SK-N-SH (cell line): Measurements from ENCODE around the gene RAVER2. TPM values are rescaled to one million over a fixed set of nuclear protein-coding genes. Genes with fewer than 3 reads are reported as not detected.

Source experiments
- CTCF ChIA-PET: fragments of 300-600, 350-600 bp; formaldehyde crosslinking; extraction: SDS; loops from one replicate; lab custom pipeline; 2021; lab: Yijun Ruan, JAX
- POLR2A ChIA-PET: fragments of 350-600 bp; sonication (Branson Sonifier 250); formaldehyde crosslinking; extraction: SDS; loops from one replicate; lab custom pipeline; 2020; ENCODE audit warnings: antibody characterized with exemption, inconsistent platforms; lab: Yijun Ruan, JAX
- DNase-seq: peaks from one replicate; pipeline ENCODE4 v3.0.0; 2012
- H2AFZ ChIP-seq: fragments of 200-600 bp; sonication (generic); 2 replicates; pipeline ENCODE4 v1.8.1; 2016; ENCODE audit warnings: antibody characterized with exemption, mild to moderate bottlenecking, low read depth
- H3F3A ChIP-seq: fragments of 200-600 bp; sonication (generic); replicated peaks from 2 replicates; pipeline ENCODE3; 2016; ENCODE audit warnings: antibody characterized with exemption, mild to moderate bottlenecking; ENCODE audit not compliant: insufficient read depth
- H3K27ac ChIP-seq, 2 experiments: fragments of 200-500 bp in 1 of 2; fragments of 200-600 bp in 1 of 2; sonication (Bioruptor generic) in 1 of 2; sonication (generic), shearing (Covaris generic) in 1 of 2; 2 replicates each; pipeline versions ENCODE4 v1.5.1 to v1.6.1; 2014 to 2016; ENCODE audit warnings: low read depth in 2 of 2, inconsistent platforms in 1 of 2, low read length in 1 of 2, mild to moderate bottlenecking in 1 of 2, mixed read lengths in 1 of 2
- H3K27me3 ChIP-seq: fragments of 200-600 bp; sonication (generic), shearing (Covaris generic); 2 replicates; pipeline ENCODE4 v1.6.1; 2016; ENCODE audit warnings: mixed run types; ENCODE audit not compliant: insufficient read depth
- H3K36me3 ChIP-seq, 2 experiments: fragments of 200-500 bp in 1 of 2; fragments of 200-600 bp in 1 of 2; sonication (Bioruptor generic) in 1 of 2; sonication (generic) in 1 of 2; replicated peaks in 1 of 2; 2 replicates each; pipeline versions ENCODE3 to v1.5.1; 2014 to 2016; ENCODE audit warnings: low read length in 1 of 2, mild to moderate bottlenecking in 1 of 2; ENCODE audit not compliant: insufficient read depth in 2 of 2, control insufficient read depth in 1 of 2
- H3K4me1 ChIP-seq, 2 experiments: fragments of 200-500 bp in 1 of 2; fragments of 200-600 bp in 1 of 2; sonication (Bioruptor generic) in 1 of 2; sonication (generic), shearing (Covaris generic) in 1 of 2; 2 replicates each; pipeline versions ENCODE4 v1.5.1 to v1.6.1; 2014 to 2016; ENCODE audit warnings: low read depth in 1 of 2, low read length in 1 of 2, mixed run types in 1 of 2; ENCODE audit not compliant: insufficient read depth in 2 of 2, control insufficient read depth in 1 of 2
- H3K4me2 ChIP-seq: fragments of 200-600 bp; sonication (generic), shearing (Covaris generic); 2 replicates; pipeline ENCODE4 v1.6.1; 2017; ENCODE audit warnings: mixed run types
- H3K4me3 ChIP-seq, 2 experiments: fragments of 200-500 bp in 1 of 2; fragments of 200-600 bp in 1 of 2; sonication (Bioruptor generic) in 1 of 2; sonication (generic), shearing (Covaris generic) in 1 of 2; 2 replicates each; pipeline versions ENCODE4 v1.5.1 to v1.8.1; 2014 to 2016; ENCODE audit warnings: low read depth in 2 of 2, inconsistent platforms in 1 of 2, low read length in 1 of 2, mild to moderate bottlenecking in 1 of 2, mixed read lengths in 1 of 2, moderate library complexity in 1 of 2
- H3K79me2 ChIP-seq: fragments of 200-600 bp; sonication (generic); 2 replicates; pipeline ENCODE4 v1.8.1; 2017; ENCODE audit warnings: mild to moderate bottlenecking; ENCODE audit not compliant: insufficient read depth
- H3K9ac ChIP-seq: fragments of 200-600 bp; sonication (generic); 2 replicates; pipeline ENCODE4 v1.6.1; 2017; ENCODE audit warnings: mixed run types
- H3K9me2 ChIP-seq: fragments of 200-600 bp; sonication (generic); 2 replicates; pipeline ENCODE4 v1.6.1; 2017; ENCODE audit warnings: mixed run types
- H3K9me3 ChIP-seq: fragments of 200-600 bp; sonication (generic); 2 replicates; pipeline ENCODE4 v1.6.1; 2017; ENCODE audit warnings: mixed run types, mild to moderate bottlenecking, moderate library complexity
- H4K20me1 ChIP-seq: fragments of 200-600 bp; sonication (generic); 2 replicates; pipeline ENCODE4 v1.6.1; 2017; ENCODE audit warnings: mild to moderate bottlenecking, mixed run types; ENCODE audit not compliant: insufficient read depth
- ELF1 ChIP-seq: IDR thresholded peaks from 2 replicates; pipeline ENCODE4 v1.4.0; 2012
- EP300 ChIP-seq, 2 experiments: IDR thresholded peaks; 2 replicates each; pipeline versions ENCODE4 v1.4.0 to v1.6.1; 2012; ENCODE audit warnings: borderline replicate concordance in 1 of 2, low read depth in 1 of 2, low read length in 1 of 2
- FOXJ3 ChIP-seq: sonication (generic); formaldehyde crosslinking; IDR thresholded peaks from 2 replicates; pipeline ENCODE4 v1.5.1; 2020; ENCODE audit warnings: mild to moderate bottlenecking, missing genetic modification reagents
- GATA2 ChIP-seq: sonication (generic); formaldehyde crosslinking; IDR thresholded peaks from 2 replicates; pipeline ENCODE4 v1.5.0; 2020; ENCODE audit warnings: mild to moderate bottlenecking, missing genetic modification reagents
- MEF2A ChIP-seq: IDR thresholded peaks from 2 replicates; pipeline ENCODE4 v1.4.0; 2012; ENCODE audit warnings: low read depth, borderline replicate concordance
- MXI1 ChIP-seq: IDR thresholded peaks from 2 replicates; pipeline ENCODE4 v1.6.1; 2012; ENCODE audit warnings: mild to moderate bottlenecking, low read depth, low read length, improper control_type of control experiment
- RAD21 ChIP-seq: IDR thresholded peaks from 2 replicates; pipeline ENCODE4 v1.6.1; 2012; ENCODE audit warnings: mild to moderate bottlenecking, low read length
- RCOR1 ChIP-seq: fragments of 150-350 bp; IDR thresholded peaks from 2 replicates; pipeline ENCODE4 v1.6.1; 2017; ENCODE audit warnings: antibody characterized with exemption, low read length
- RFX5 ChIP-seq: IDR thresholded peaks from 2 replicates; pipeline ENCODE4 v1.6.1; 2012; ENCODE audit warnings: mild to moderate bottlenecking, improper control_type of control experiment, low read length
- SMC3 ChIP-seq: IDR thresholded peaks from 2 replicates; pipeline ENCODE4 v1.6.1; 2012; ENCODE audit warnings: low read depth, low read length, improper control_type of control experiment
- TEAD4 ChIP-seq: IDR thresholded peaks from 2 replicates; pipeline ENCODE4 v1.4.0; 2012; ENCODE audit warnings: mild to moderate bottlenecking, borderline replicate concordance; ENCODE audit not compliant: insufficient read depth
- WGBS: methylation state at CpG from one replicate; pipeline ENCODE4 v1.1.6; 2017; ENCODE audit warnings: low lambda C conversion rate; 5-methylcytosine and 5-hydroxymethylcytosine counted together
- polyA plus RNA-seq, 3 experiments: library from polyadenylated mRNA; depleted of rRNA; stranded (reverse); fragments of >200 nt; gene quantifications; 2 replicates each; pipeline ENCODE4 v1.2.3, GENCODE V29; 2012
- TF ChIP-seq, protein P1 (sequence below): fragments of 200-600 bp; sonication (generic); IDR thresholded peaks from 2 replicates; pipeline ENCODE4 v1.6.1; 2017; ENCODE audit warnings: antibody characterized with exemption, mild to moderate bottlenecking, moderate library complexity

Gene RAVER2
- polyA plus RNA-seq, 1 of the 3 experiments (the other 2 are of a cell fraction), result 7.3 TPM

DNA sequence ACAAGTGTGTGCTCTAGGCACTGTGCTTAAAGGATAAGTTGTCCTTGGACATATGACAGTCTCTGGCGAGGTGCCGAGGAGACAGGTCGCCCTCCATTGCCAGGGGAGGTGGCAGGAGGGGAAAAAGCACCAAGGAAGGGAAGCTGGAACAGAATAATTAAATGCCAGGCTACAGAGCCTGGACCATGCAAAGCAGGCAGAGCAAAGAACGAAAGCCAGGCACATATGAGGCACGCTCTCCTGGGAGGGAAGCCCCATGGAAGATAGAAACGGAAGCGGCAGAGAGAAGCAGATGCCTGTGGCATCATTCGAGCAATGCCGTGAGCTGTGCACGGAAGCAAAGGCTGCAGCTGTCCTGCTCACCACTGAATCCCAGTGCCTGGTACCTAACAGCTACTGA is 130.2 kb downstream of the RAVER2 start:
- ChIA-PET CTCF (interaction anchor here (0.7 to 1.4 kb wide), 3 partner anchors 13 to 166 kb away, joined by 3 to 4 read pairs (median 3); no protein-coding TSS in a partner anchor), POLR2A (interaction anchor here (1.2 kb wide), 1 partner anchor 91 kb away, joined by 5 read pairs; the partner anchor contains the start of gene JAK1)
- no peaks in the 10 kb centered on the region for H4K20me1 ChIP-seq

DNA sequence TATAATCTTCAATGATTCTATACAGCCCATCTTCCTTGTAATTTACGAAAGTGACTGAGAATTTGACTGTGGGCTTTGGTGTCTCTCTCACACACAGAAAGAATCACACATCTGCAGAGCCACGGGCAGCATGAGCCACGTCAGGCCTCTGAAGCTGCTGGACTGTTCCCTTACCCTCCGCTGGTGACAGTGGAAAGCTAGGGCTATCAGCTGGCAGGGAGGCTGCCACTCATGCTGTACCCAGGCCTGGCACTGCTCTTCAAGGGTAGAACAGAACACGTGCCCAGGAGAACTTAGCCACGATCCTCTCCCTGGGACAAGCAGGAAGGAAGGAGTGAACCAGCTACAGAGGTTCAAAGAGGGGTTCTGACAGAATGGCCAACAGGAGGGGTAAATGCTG is 130.7 kb downstream of the RAVER2 start:
- H4K20me1 ChIP-seq, result no peaks in the 10 kb centered on the region
- peaks cover 6 to 36% of the 10 kb centered on the region in 2 experiments; a peak in 3 of 4 replicates for H3K4me1 ChIP-seq
- no peaks in the 10 kb centered on the region for H3K9me2 ChIP-seq
- 88% methylated on average over 6 of the region's 6 CpGs for WGBS
- no peak overlapping the region for H2AFZ ChIP-seq
- H3K4me3 ChIP-seq, result no peak overlapping the region
- H3K4me2 ChIP-seq, result no peak overlapping the region
- peak overlapping the region in 1 of 2 experiments; percentile 92; a peak in 2 of 4 replicates for H3K27ac ChIP-seq
- H3K9me3 ChIP-seq, result no peaks in the 10 kb centered on the region
- 0 out of 2 replicates have a peak, but pooled peaks cover 5% of the 10 kb centered on the region for H3K79me2 ChIP-seq
- no peak for DNase-seq
- TF ChIP-seq TEAD4 (no peak), ELF1 (no peak), RFX5 (no peak), MEF2A (no peak), RAD21 (no peak)
- peaks cover 53 to 65% of the 10 kb centered on the region in 2 experiments for H3K36me3 ChIP-seq
- no peaks in the 10 kb centered on the region for H3F3A ChIP-seq
- H3K9ac ChIP-seq, result no peak overlapping the region
- ChIA-PET POLR2A (interaction anchor here (1.2 kb wide), 1 partner anchor 91 kb away, joined by 5 read pairs; the partner anchor contains the start of gene JAK1), CTCF (interaction anchor here (0.7 to 1.4 kb wide), 3 partner anchors 14 to 166 kb away, joined by 3 to 4 read pairs (median 3); no protein-coding TSS in a partner anchor)
- H3K27me3 ChIP-seq, result no peaks in the 10 kb centered on the region

More for the DNA sequence above, 130.2 kb downstream of the RAVER2 start:
- 86% methylated on average over 10 of the region's 10 CpGs for WGBS
- H3K27me3 ChIP-seq, result no peaks in the 10 kb centered on the region
- H3K4me2 ChIP-seq, result no peak overlapping the region
- peak; percentile 62 for DNase-seq
- no peak overlapping the region for H2AFZ ChIP-seq
- TF ChIP-seq MXI1 (peak; percentile 76), RAD21 (peak; percentile 7; the same call in 1 of the 2 replicates), GATA2 (CRISPR knock-in tag) (peak; percentile 25; the same call in 1 of the 2 replicates), ELF1 (no peak), EP300 (IDR thresholded peaks at IDR 0.05; ENCODE audit: borderline replicate concordance in 1 of 2, low read depth in 1 of 2, low read length in 1 of 2) (peak in 1 of 2 experiments; percentile 50; a peak in 1 of 4 replicates), FOXJ3 (CRISPR knock-in tag) (peak; percentile 56; the same call in 1 of the 2 replicates), MEF2A (no peak), SMC3 (no peak), RCOR1 (no peak)
- TF ChIP-seq, protein P1, sequence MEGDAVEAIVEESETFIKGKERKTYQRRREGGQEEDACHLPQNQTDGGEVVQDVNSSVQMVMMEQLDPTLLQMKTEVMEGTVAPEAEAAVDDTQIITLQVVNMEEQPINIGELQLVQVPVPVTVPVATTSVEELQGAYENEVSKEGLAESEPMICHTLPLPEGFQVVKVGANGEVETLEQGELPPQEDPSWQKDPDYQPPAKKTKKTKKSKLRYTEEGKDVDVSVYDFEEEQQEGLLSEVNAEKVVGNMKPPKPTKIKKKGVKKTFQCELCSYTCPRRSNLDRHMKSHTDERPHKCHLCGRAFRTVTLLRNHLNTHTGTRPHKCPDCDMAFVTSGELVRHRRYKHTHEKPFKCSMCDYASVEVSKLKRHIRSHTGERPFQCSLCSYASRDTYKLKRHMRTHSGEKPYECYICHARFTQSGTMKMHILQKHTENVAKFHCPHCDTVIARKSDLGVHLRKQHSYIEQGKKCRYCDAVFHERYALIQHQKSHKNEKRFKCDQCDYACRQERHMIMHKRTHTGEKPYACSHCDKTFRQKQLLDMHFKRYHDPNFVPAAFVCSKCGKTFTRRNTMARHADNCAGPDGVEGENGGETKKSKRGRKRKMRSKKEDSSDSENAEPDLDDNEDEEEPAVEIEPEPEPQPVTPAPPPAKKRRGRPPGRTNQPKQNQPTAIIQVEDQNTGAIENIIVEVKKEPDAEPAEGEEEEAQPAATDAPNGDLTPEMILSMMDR, result no peak
- no peak overlapping the region for H3K4me3 ChIP-seq
- peak overlapping the region in 1 of 2 experiments; percentile 92; a peak in 2 of 4 replicates for H3K27ac ChIP-seq
- no peak overlapping the region for H3K9ac ChIP-seq
- no peaks in the 10 kb centered on the region for H3K79me2 ChIP-seq
- peaks cover 50 to 70% of the 10 kb centered on the region in 2 experiments for H3K36me3 ChIP-seq
- H3K9me3 ChIP-seq, result no peaks in the 10 kb centered on the region
- no peaks in the 10 kb centered on the region for H3F3A ChIP-seq
- H3K4me1 ChIP-seq, result peaks cover 4 to 34% of the 10 kb centered on the region in 2 experiments; a peak in 3 of 4 replicates
- no peaks in the 10 kb centered on the region for H3K9me2 ChIP-seq
